ENCODE results near the gene MAP2. TPM values are rescaled to one million over a fixed set of nuclear protein-coding genes. Genes with fewer than 3 reads are reported as not detected.

The MAP2 gene
- total and polyA plus RNA-seq, 2 donors (not counting 3 experiments of a cell fraction or from before 2014, with no cell fraction given): 19.4 to 46.1 TPM

GRCh38 chr2:209395652-209396051 is 28.2 kb upstream of the MAP2 start:
- Histone ChIP-seq H3K4me2 (ENCODE audit: insufficient read depth, low read length) (no peak overlapping the region), H3K9ac (replicated peaks; ENCODE audit: extremely low read depth, insufficient read depth, low read length) (no peak overlapping the region), H2AFZ (ENCODE audit: low read depth, low read length) (no peak overlapping the region), H3K27ac (ENCODE audit: insufficient read depth, low read depth, low read length) (no peak overlapping the region), H3K9me3 (replicated peaks; ENCODE audit: control insufficient read depth, insufficient read depth, low read length) (no peaks in the 10 kb centered on the region), H3K4me1 (ENCODE audit: control insufficient read depth, extremely low read depth, insufficient read depth, low read length) (no peaks in the 10 kb centered on the region), H3K27me3 (ENCODE audit: control insufficient read depth in 2 of 2, insufficient read depth in 2 of 2, low read length in 2 of 2) (peaks cover 0 to 10% of the 10 kb centered on the region in 2 experiments), H4K20me1 (replicated peaks; ENCODE audit: control insufficient read depth, extremely low read depth, insufficient read depth, low read length) (no peaks in the 10 kb centered on the region), H3K36me3 (ENCODE audit: control insufficient read depth in 2 of 2, extremely low read depth in 1 of 2, insufficient read depth in 2 of 2, low read length in 2 of 2) (no peaks in the 10 kb centered on the region), H3K79me2 (ENCODE audit: control insufficient read depth, insufficient read depth, low read length) (no peaks in the 10 kb centered on the region), H3K4me3 (replicated peaks in 1 of 3; ENCODE audit: insufficient read depth in 1 of 3, low read depth in 1 of 3, low read length in 3 of 3) (no peak overlapping the region), H3K9me1 (replicated peaks; ENCODE audit: control insufficient read depth, extremely low read depth, insufficient read depth, low read length) (no peaks in the 10 kb centered on the region)
- BruUV-seq (replicated peaks): no TSS peak
- FAIRE-seq (no peak), DNase-seq (ENCODE audit: low read depth, low spot score) (no peak)
- no peak for TF ChIP-seq EZH2 (IDR thresholded peaks at IDR 0.05; ENCODE audit: borderline replicate concordance, low read depth, low read length, severe bottlenecking)
- ChIA-PET CTCF (no interaction called here), POLR2A (no interaction called here)
- intact Hi-C loops (cut with micrococcal nuclease) (no loop called here), dilution Hi-C loops (cut with MboI; ENCODE audit: extremely low pct_ligation_motif_present, low sequenced_read_pairs) (no loop called here)

GRCh38 chr2:209398463-209398862 is 25.4 kb upstream of the MAP2 start:
- Histone ChIP-seq H2AFZ (ENCODE audit: low read depth, low read length) (no peak overlapping the region), H3K9me1 (replicated peaks; ENCODE audit: control insufficient read depth, extremely low read depth, insufficient read depth, low read length) (no peaks in the 10 kb centered on the region), H3K9ac (replicated peaks; ENCODE audit: extremely low read depth, insufficient read depth, low read length) (no peak overlapping the region), H3K27me3 (ENCODE audit: control insufficient read depth in 2 of 2, insufficient read depth in 2 of 2, low read length in 2 of 2) (peaks cover 0 to 10% of the 10 kb centered on the region in 2 experiments), H3K4me1 (ENCODE audit: control insufficient read depth, extremely low read depth, insufficient read depth, low read length) (no peaks in the 10 kb centered on the region), H3K4me3 (replicated peaks in 1 of 3; ENCODE audit: insufficient read depth in 1 of 3, low read depth in 1 of 3, low read length in 3 of 3) (no peak overlapping the region), H3K4me2 (ENCODE audit: insufficient read depth, low read length) (no peak overlapping the region), H3K9me3 (replicated peaks; ENCODE audit: control insufficient read depth, insufficient read depth, low read length) (no peaks in the 10 kb centered on the region), H4K20me1 (replicated peaks; ENCODE audit: control insufficient read depth, extremely low read depth, insufficient read depth, low read length) (no peaks in the 10 kb centered on the region), H3K27ac (ENCODE audit: insufficient read depth, low read depth, low read length) (no peak overlapping the region), H3K36me3 (ENCODE audit: control insufficient read depth in 2 of 2, extremely low read depth in 1 of 2, insufficient read depth in 2 of 2, low read length in 2 of 2) (no peaks in the 10 kb centered on the region), H3K79me2 (ENCODE audit: control insufficient read depth, insufficient read depth, low read length) (no peaks in the 10 kb centered on the region)
- no TSS peak for BruUV-seq (replicated peaks)
- ChIA-PET POLR2A (no interaction called here), CTCF (interaction anchor here (0.7 to 1.7 kb wide), 5 partner anchors 9 to 64 kb away, joined by 3 to 6 read pairs (median 3); partner anchors contain the start of gene MAP2)
- DNase-seq (ENCODE audit: low read depth, low spot score): no peak
- intact Hi-C loops (cut with micrococcal nuclease) (no loop called here), dilution Hi-C loops (cut with MboI; ENCODE audit: extremely low pct_ligation_motif_present, low sequenced_read_pairs) (no loop called here)
- TF ChIP-seq CTCF (IDR thresholded peaks at IDR 0.05; ENCODE audit: extremely low read depth in 1 of 2, insufficient read depth in 1 of 2, low read depth in 1 of 2, low read length in 2 of 2) (no peak), POLR2A (IDR thresholded peaks at IDR 0.05; ENCODE audit: low read depth, low read length) (no peak), POLR2AphosphoS5 (IDR thresholded peaks at IDR 0.05; ENCODE audit: insufficient read depth, low read depth, low read length) (no peak), MYC (IDR thresholded peaks at IDR 0.05; ENCODE audit: low read depth, low read length) (no peak), JUN (IDR thresholded peaks at IDR 0.05; ENCODE audit: borderline replicate concordance, insufficient read depth, insufficient read length, low read depth) (no peak)
- no peak for FAIRE-seq

All from endothelial cell of umbilical vein (primary cell).